Prostate gland (tissue), 2 donors: Measurements from ENCODE around the gene CALHM3. TPM values are rescaled to one million over a fixed set of nuclear protein-coding genes. Genes with fewer than 3 reads are reported as not detected.
"Not testable (repeated sequence)": the region's sequence is repeated elsewhere in the genome, so short reads cannot be mapped to it uniquely, and the experiment has no call there.

Experiments used
- DNase-seq: peaks from one replicate; pipeline ENCODE4 v3.0.0-alpha.2; 2019; ENCODE audit warnings: low spot score
- H3K27ac ChIP-seq, 2 donors: fragments of 200-600 bp; sonication (generic); 2 replicates each; pipeline ENCODE4 v1.5.1; 2017 to 2019
- H3K27me3 ChIP-seq: fragments of 200-600 bp; sonication (generic); replicated peaks from 2 replicates; pipeline ENCODE4 v1.5.1; 2019; ENCODE audit not compliant: insufficient read depth
- H3K36me3 ChIP-seq, 2 donors: fragments of 200-600 bp; sonication (generic); 1 replicate in 1 of 2; 2 replicates in 1 of 2; pipeline versions ENCODE4 v1.5.1 to v1.8.1; 2017 to 2019
- H3K4me1 ChIP-seq: fragments of 200-600 bp; sonication (generic); replicated peaks from 2 replicates; pipeline ENCODE4 v1.5.1; 2019
- H3K4me3 ChIP-seq, 2 donors: fragments of 200-600 bp; sonication (generic); 2 replicates each; pipeline ENCODE4 v1.5.1; 2017 to 2019
- H3K9me3 ChIP-seq: fragments of 200-600 bp; sonication (generic); 2 replicates; pipeline ENCODE4 v1.5.1; 2017
- POLR2A ChIP-seq: fragments of 450-650 bp; IDR thresholded peaks from one replicate; pipeline ENCODE4 v1.6.1; 2016; ENCODE audit warnings: antibody characterized with exemption, mild to moderate bottlenecking
- POLR2AphosphoS5 ChIP-seq: sonication (generic); formaldehyde crosslinking; IDR thresholded peaks from one replicate; pipeline ENCODE4 v1.6.1; 2017; ENCODE audit warnings: antibody characterized with exemption
- WGBS: methylation state at CpG from one replicate; pipeline ENCODE4 v1.1.5; 2018; 5-methylcytosine and 5-hydroxymethylcytosine counted together
- intact Hi-C: fragments of 100-400 bp; cut with DNase I; formaldehyde crosslinking; loops from one replicate; pipeline ENCODE4 v1.14.2; 2022
- total RNA-seq, 2 donors: library from RNA; depleted of rRNA; stranded (reverse); fragments of >200 nt; gene quantifications; one replicate each; pipeline ENCODE4 v1.1.0, GENCODE V29; 2016
- TF ChIP-seq, protein P1 (sequence below), 4 experiments: fragments of 200-600 bp in 2 of 4; fragments of 450-650 bp in 2 of 4; sonication (generic) in 2 of 4; IDR thresholded peaks; 1 replicate in 3 of 4; 2 replicates in 1 of 4; pipeline ENCODE4 v1.5.1; 2016 to 2019; ENCODE audit warnings: antibody characterized with exemption in 4 of 4, mild to moderate bottlenecking in 2 of 4, moderate library complexity in 2 of 4

The CALHM3 gene, protein sequence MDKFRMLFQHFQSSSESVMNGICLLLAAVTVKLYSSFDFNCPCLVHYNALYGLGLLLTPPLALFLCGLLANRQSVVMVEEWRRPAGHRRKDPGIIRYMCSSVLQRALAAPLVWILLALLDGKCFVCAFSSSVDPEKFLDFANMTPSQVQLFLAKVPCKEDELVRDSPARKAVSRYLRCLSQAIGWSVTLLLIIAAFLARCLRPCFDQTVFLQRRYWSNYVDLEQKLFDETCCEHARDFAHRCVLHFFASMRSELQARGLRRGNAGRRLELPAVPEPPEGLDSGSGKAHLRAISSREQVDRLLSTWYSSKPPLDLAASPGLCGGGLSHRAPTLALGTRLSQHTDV
- under 1 TPM in 1 of 2 donors, not detected in 1; 0.51 TPM for total RNA-seq

DNA sequence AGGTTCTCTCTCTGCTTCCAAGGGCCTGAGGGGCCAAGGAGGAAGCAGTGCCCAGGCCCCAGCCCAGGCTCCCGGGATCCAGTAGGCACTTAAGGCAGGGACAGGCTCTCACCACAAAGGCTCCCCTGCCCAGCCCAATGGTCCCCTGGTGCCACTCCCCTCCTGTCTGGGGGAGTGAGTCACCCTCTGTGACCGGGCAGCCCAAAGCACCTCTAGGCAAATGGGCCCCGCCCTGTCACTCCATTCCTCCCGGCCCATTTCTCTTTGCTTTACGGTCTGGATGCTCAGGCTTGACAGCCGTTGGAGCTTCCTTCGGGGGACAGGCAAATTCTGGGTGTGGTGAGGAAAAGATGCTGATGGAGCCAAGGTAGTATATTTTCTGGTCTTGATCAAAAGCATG lies at the start of gene CALHM3:
CALHM3 (minus strand) TSS at position 106 of the 400 bp plus-strand sequence. CDS start 208 bp downstream, outside the sequence.
- H3K36me3 ChIP-seq: no peaks in the 10 kb centered on the region
- intact Hi-C loops: no loop called here
- no peaks in the 10 kb centered on the region for H3K27me3 ChIP-seq
- no peak for DNase-seq
- H3K27ac ChIP-seq: no peak within 1 kb of the TSS
- TF ChIP-seq, protein P1, sequence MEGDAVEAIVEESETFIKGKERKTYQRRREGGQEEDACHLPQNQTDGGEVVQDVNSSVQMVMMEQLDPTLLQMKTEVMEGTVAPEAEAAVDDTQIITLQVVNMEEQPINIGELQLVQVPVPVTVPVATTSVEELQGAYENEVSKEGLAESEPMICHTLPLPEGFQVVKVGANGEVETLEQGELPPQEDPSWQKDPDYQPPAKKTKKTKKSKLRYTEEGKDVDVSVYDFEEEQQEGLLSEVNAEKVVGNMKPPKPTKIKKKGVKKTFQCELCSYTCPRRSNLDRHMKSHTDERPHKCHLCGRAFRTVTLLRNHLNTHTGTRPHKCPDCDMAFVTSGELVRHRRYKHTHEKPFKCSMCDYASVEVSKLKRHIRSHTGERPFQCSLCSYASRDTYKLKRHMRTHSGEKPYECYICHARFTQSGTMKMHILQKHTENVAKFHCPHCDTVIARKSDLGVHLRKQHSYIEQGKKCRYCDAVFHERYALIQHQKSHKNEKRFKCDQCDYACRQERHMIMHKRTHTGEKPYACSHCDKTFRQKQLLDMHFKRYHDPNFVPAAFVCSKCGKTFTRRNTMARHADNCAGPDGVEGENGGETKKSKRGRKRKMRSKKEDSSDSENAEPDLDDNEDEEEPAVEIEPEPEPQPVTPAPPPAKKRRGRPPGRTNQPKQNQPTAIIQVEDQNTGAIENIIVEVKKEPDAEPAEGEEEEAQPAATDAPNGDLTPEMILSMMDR (IDR thresholded peaks at IDR 0.05): no peak
- TF ChIP-seq POLR2AphosphoS5 (no peak), POLR2A (no peak)
- H3K4me1 ChIP-seq: no peaks in the 10 kb centered on the region
- H3K4me3 ChIP-seq: no peak within 1 kb of the TSS
- 49% methylated on average over 7 of the region's 7 CpGs for WGBS
- no peaks in the 10 kb centered on the region for H3K9me3 ChIP-seq

DNA sequence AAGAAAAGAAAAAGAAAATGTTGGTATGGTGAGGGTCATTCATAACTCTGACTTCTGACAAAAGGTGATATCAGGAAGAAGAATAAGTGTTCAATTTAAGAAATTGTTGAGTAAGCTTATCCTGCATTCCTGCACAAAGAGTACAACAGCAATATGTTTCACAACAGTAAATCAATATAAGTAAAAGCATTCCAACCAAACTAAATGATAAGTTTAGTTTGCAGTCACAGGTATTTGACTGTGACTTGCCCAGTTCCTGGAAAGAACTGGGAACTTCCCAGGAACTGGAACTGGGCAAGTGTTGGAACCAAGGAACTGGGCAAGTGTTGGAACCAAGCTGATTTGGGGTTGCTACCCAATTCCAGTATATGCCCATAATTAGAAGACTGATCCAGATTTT lies 49.5 kb upstream of the CALHM3 start:
- H3K9me3 ChIP-seq: no peaks in the 10 kb centered on the region
- TF ChIP-seq POLR2AphosphoS5 (no peak), POLR2A (no peak)
- TF ChIP-seq, protein P1 (IDR thresholded peaks at IDR 0.05): no peak
- H3K4me3 ChIP-seq: no peak overlapping the region
- no peaks in the 10 kb centered on the region for H3K27me3 ChIP-seq
- H3K36me3 ChIP-seq: no peaks in the 10 kb centered on the region
- intact Hi-C loops: no loop called here
- no peak overlapping the region for H3K27ac ChIP-seq
- no peak for DNase-seq
- no peaks in the 10 kb centered on the region for H3K4me1 ChIP-seq

DNA sequence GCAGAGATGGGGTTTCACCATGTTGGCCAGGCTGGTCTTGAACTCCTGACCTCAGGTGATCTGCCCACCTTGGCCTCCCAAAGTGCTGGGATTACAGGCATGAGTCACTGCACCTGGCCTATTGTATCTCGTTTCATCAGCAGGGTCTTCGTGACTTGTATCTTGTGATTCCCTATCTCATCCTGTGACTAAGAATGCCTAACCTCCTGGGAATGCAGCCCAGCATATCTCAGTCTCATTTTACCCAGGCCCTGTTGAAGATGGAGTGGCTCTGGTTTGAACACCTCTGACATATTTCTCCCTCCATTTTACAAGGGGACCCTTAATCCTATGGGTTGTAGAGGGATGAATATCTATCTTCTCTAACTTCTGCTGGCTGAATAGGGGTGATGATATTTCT lies 48.4 kb upstream of the CALHM3 start:
- H3K36me3 ChIP-seq, H3K27me3 ChIP-seq, H3K4me3 ChIP-seq, H3K9me3 ChIP-seq, intact Hi-C loops, H3K27ac ChIP-seq, H3K4me1 ChIP-seq, DNase-seq: not testable (repeated sequence)
- WGBS: 39% methylated on average over 2 of the region's 2 CpGs

DNA sequence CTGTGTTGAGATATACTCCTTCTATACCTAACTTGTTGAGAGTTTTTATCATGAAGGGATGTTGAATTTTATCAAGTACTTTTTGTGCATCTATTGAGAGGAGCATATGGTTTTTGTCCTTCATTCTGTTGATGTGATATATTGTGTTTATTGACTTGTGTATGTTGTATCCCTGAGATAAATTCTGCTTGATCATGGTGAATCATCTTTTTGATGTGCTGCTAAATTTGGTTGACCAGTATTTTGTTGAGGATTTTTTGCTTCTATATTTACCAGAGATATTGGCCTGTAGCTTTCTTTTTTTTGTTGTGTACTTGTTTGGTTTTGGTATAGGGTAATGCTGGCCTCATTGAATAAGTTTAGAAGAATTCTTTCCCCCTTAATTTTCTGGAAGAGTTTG lies 46.9 kb upstream of the CALHM3 start:
- Histone ChIP-seq H3K4me3 (no peak overlapping the region), H3K36me3 (no peaks in the 10 kb centered on the region), H3K9me3 (no peaks in the 10 kb centered on the region), H3K27me3 (no peaks in the 10 kb centered on the region), H3K4me1 (no peaks in the 10 kb centered on the region), H3K27ac (no peak overlapping the region)
- TF ChIP-seq POLR2AphosphoS5 (no peak), POLR2A (no peak)
- TF ChIP-seq, protein P1 (IDR thresholded peaks at IDR 0.05): no peak
- no peak for DNase-seq
- intact Hi-C loops: no loop called here

DNA sequence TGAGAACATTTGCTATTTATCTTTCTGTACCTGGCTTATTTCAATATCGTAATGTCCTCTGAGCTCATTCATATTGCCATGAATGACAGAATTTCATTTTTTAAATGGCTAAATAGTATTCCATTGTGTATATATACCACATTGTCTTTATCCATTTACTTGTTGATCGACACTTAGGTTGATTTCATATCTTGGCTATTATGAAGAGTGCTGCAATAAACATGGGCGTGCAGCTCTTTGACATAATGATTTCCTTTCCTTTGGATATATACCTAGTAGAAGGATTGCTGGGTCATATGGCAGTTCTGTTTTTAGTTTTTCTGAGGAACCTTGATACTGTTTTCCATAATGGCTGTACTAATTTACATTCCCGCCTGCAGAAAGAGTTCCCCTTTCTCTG lies 44.6 kb upstream of the CALHM3 start:
- Histone ChIP-seq H3K9me3 (no peaks in the 10 kb centered on the region), H3K36me3 (no peaks in the 10 kb centered on the region), H3K27me3 (no peaks in the 10 kb centered on the region), H3K27ac (no peak overlapping the region), H3K4me3 (no peak overlapping the region), H3K4me1 (no peaks in the 10 kb centered on the region)
- no peak for TF ChIP-seq POLR2AphosphoS5
- TF ChIP-seq, protein P1 (IDR thresholded peaks at IDR 0.05): no peak
- no peak for TF ChIP-seq POLR2A
- intact Hi-C loops: no loop called here
- WGBS: 87% methylated on average over 4 of the region's 4 CpGs
- no peak for DNase-seq

DNA sequence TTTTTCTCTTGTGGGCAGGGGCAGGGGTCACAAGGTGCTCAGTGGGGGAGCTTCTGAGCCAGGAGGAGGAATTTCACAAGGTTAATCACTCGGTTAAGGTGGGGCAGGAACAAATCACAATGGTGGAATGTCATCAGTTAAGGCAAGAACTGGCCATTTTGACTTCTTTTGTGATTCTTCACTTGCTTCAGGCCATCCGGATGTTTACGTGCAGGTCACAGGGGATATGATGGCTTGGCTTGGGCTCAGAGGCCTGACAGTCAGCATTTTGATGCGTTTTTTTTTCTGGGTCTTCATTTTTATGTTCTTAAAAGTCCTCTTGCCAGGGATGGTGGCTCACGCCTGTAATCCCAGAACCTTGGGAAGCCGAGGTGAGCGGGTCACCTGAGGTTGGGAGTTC lies 43.0 kb upstream of the CALHM3 start:
- H3K27me3 ChIP-seq, intact Hi-C loops, DNase-seq, H3K4me3 ChIP-seq, H3K9me3 ChIP-seq, H3K27ac ChIP-seq, H3K4me1 ChIP-seq, H3K36me3 ChIP-seq: not testable (repeated sequence)
- 90% methylated on average over 7 of the region's 7 CpGs for WGBS
